Transverse colon (tissue), 4 donors: ENCODE data around the gene RALGPS1.

Source experiments
- EP300 ChIP-seq: sonication (generic); formaldehyde crosslinking; IDR thresholded peaks from one replicate; pipeline ENCODE4 v1.6.1; 2017; ENCODE audit warnings: antibody characterized with exemption, low read depth
- POLR2A ChIP-seq: fragments of 450-650 bp; IDR thresholded peaks from one replicate; pipeline ENCODE4 v1.6.1; 2016; ENCODE audit warnings: antibody characterized with exemption, mild to moderate bottlenecking, moderate library complexity
- POLR2AphosphoS5 ChIP-seq, 3 donors: sonication (generic); formaldehyde crosslinking; IDR thresholded peaks; one replicate each; pipeline ENCODE4 v1.6.1; 2016; ENCODE audit warnings: antibody characterized with exemption in 3 of 3
- TF ChIP-seq, protein P1 (sequence below), 5 experiments: fragments of 200-600 bp in 3 of 5; fragments of 450-650 bp in 2 of 5; sonication (generic) in 3 of 5; IDR thresholded peaks; 1 replicate in 2 of 5; 2 replicates in 3 of 5; pipeline ENCODE4 v1.5.1; 2016 to 2017; ENCODE audit warnings: antibody characterized with exemption in 5 of 5, inconsistent platforms in 3 of 5, mild to moderate bottlenecking in 2 of 5, moderate library complexity in 1 of 5

GRCh38 chr9:126891676-126892075, 22.9 kb upstream of the RALGPS1 start:
- TF ChIP-seq, protein P1, sequence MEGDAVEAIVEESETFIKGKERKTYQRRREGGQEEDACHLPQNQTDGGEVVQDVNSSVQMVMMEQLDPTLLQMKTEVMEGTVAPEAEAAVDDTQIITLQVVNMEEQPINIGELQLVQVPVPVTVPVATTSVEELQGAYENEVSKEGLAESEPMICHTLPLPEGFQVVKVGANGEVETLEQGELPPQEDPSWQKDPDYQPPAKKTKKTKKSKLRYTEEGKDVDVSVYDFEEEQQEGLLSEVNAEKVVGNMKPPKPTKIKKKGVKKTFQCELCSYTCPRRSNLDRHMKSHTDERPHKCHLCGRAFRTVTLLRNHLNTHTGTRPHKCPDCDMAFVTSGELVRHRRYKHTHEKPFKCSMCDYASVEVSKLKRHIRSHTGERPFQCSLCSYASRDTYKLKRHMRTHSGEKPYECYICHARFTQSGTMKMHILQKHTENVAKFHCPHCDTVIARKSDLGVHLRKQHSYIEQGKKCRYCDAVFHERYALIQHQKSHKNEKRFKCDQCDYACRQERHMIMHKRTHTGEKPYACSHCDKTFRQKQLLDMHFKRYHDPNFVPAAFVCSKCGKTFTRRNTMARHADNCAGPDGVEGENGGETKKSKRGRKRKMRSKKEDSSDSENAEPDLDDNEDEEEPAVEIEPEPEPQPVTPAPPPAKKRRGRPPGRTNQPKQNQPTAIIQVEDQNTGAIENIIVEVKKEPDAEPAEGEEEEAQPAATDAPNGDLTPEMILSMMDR (IDR thresholded peaks at IDR 0.05) = no peak
- TF ChIP-seq POLR2A (no peak), POLR2AphosphoS5 (IDR thresholded peaks at IDR 0.05) (no peak), EP300 (no peak)
